Bone marrow (tissue), 2 donors: ENCODE measurements around the gene RING1.

Source experiments
- DNase-seq, 2 donors: peaks; one replicate each; lab custom pipeline; 2025; lab: John Stamatoyannopoulos, UW

RING1 gene

GRCh38 chr6:33171880-33172687 is 36.2 kb upstream of the RING1 start:
- no peak for DNase-seq

GRCh38 chr6:33172688-33173534 is 35.4 kb upstream of the RING1 start:
- DNase-seq, result no peak

GRCh38 chr6:33173535-33174180 is 34.6 kb upstream of the RING1 start:
- DNase-seq, result no peak

DNA sequence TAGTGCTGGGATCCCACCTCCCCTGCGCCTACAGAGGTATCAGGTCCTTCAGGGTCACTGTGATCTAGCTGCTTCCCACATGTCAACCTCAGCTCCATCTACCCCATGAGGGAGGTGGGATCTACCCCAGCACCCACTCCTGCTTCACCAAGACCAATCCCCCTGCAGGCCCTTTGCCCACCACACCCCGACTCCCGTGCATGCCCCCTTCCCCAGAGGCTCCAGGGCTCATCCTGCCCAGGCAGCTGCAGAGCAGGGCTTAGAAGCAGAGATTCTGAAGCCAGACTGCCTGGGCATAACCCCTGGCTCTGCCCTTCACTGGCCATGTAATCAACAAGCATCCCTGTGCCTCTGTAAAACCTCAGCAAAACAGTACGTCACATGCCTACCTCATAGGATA is 33.5 kb upstream of the RING1 start:
- DNase-seq, result no peak

DNA sequence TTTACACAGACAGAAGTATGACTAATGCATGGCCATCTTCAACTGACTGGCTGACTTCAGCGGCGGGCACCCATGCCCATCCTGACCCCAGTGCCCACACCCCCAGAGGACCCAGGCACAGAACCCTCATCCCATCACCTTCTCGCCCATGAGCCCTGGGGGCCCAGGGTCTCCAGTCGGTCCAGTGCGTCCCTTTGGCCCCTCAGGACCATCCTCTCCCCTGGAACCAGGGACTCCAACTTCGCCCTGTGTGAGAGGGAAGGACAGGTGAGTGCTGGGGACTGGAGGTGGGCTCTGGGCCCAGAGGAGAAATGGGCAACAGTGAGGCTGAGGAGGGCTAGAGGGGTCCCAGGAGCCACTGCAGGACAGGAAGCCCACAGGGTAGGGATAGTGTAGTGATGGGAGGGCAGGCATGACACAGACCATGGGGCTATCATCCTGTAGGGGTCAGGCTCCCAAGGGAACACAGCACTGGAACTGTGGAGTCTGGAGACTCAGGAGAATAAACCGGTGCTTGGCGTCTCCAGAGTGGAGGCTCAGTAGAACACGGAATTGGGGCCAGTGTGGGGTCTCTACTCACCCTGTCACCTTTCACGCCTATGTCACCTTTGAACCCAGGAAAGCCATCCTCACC is 32.7 kb upstream of the RING1 start:
- DNase-seq, result no peak

- no peak for DNase-seq
These were observed 31.4 kb upstream of the RING1 start for GRCh38 chr6:33176906-33177305.

DNA sequence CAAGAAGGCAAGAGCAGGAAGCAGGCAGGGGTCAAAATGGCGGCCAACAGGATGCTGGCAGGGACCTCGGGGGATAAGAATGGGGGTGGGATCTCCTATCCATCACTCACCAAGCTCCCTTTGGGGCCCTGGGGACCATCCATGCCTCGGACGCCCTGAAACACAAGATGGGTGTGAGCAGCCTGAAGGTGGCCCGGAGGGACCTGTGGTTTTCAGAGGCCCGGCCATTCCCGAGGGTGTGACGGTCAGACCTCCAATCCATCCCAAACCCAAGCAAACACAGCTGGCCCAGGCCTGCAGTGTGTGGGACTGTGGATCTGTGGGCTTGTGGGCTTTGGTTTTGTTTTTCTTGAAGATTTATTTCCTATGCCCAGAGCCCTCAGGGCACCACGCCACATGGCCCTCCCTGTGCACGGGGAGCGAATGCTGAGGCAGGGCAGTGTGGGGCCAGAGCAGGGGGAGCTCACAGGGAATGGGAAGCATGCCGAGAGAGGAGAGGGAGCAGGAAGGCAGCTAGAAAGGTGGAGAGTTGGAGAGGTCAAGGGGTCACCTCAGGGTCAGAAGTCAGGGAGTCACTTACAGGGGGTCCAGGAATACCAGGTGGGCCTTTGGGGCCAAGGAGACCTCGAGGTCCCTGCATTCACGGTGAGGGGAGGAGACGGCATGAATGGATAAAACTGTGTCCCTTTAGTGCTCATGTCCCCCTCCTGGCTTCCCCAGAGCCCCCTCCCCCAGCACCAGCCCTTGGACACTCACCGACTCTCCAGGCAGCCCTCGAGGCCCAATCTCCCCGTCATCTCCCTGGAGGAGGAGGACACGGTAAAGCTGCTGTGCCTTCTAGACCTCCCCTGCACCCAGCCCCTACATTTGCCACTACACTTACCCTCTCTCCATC is 30.5 kb upstream of the RING1 start:
- no peak for DNase-seq

DNA sequence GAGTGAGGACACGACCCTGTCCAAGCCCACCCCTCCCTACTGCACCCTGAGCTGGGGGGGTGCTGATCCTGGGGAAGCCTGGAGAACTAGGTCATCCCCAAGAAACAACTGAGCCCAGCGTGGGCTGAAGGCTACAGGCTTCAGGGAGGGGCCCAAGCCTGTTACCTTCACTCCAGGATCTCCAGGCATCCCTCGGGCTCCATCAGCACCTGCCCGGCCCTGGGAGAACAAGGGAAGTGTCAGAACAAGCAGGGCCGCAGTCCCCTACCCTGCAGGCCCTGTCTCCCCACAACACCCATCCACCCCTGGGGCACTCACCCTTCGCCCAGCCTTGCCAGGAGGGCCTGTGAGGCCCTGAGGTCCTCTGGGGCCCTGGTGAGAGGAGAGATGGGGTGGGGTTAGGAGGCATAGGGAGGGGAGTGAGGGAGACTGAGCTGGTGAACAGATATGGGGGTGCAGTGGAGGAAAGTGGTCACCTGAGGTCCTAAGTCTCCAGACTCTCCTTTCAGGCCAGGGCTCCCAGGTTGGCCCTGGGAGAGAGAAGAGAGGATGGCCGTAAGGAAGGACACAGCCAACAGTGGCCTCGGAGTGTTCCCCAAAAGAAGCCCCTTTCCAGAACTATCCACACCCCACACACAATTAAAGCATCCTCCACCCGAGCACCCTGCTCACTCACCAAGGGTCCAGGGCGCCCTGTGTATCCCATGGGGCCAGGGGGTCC is 29.4 kb upstream of the RING1 start:
- DNase-seq, result no peak

GRCh38 chr6:33181141-33181540 is 27.2 kb upstream of the RING1 start:
- no peak for DNase-seq

GRCh38 chr6:33183071-33183683 is 25.1 kb upstream of the RING1 start:
- DNase-seq, result peak in 1 of 2 donors; percentile 15

GRCh38 chr6:33185190-33185589 is 23.1 kb upstream of the RING1 start:
- no peak for DNase-seq

- DNase-seq, result no peak
These were observed 22.6 kb upstream of the RING1 start for GRCh38 chr6:33185654-33186187.

DNA sequence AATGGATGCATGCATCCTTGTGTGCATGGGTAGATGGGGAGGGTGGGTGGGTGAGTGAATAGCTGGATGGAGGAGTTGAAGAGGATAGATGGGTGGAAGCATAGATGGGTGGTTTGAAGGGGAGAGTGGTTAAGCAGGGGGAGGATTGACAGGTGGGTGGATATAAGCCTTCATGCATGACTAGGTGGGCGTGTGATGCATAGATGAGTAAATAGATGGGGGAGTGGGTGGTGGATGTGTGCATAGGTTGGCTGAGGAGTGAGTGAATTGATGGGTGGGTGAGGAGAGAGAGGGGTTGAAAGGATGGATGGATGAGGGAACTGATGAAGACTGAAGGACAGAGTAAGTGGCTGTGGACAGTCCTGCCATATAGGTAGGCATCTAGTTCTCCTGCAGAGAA is 20.5 kb upstream of the RING1 start:
- DNase-seq, result no peak

GRCh38 chr6:33189164-33189563 is 19.1 kb upstream of the RING1 start:
- DNase-seq, result no peak

DNA sequence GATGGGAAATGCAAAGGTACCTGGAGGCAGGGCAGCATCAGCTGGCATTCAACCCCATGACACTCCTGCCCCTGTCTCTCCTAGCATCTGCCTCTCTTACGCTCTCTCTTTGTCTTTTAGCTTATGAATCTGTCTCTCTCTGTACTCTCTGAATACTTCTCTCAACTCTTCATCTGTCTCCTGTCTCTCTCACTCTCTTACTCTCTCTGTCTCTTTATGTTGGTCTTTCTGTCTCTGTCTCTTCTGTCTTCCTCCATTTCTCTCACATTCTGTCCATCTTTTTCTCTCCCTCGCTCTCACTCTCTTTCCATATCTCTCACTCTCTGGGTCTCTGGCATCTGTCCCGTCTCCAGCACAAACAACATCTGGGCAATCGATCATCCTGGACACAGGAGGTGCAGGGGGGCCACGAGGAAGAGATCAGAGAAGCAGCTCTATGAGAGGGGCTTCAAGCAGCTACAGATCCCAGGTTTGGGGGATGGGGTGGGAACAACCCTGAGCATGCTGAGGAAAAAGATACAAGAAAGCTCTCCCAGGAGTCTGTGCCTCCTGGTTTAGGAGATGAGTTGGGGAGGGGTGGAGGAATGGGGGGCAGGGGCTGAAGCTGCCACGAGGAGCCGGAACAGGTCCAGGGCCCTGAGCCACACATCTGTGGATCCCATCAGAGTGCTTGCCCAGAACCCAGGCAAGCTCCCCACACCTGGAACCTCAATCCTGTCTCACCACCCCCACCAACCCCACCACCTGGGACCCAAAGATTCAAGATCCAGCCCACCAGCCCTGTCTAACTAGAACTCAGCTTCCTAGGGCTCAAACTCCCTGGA is 18.5 kb upstream of the RING1 start:
- no peak for DNase-seq

DNA sequence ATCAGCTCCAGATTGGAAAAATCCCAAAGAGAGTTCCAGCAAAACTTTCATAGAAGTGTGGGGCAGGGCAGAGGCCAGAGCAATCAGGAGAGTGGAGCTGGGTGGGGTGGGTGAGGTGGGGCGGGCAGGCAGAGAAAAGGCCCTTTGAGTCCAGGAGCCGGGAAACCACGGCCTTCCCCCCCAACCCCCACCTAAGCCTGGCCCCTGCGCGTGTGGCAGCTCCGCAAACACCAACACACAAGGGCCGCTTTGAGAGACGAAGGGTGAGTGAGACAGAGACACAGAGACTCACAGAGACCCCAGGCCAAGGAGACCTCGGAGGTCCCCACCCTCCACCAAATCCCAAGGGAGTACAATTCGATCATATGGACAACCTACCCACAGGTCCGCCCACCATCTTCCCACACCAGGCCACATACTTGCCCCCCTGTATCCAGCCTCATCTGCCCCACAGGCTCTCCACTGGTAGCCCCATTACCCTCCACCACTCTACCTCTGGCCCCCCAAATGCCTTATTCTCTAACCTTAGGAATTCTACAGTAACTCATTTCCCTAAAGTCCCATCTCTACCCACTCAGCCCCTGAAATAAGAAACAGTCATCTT is 17.7 kb upstream of the RING1 start:
- no peak for DNase-seq

DNA sequence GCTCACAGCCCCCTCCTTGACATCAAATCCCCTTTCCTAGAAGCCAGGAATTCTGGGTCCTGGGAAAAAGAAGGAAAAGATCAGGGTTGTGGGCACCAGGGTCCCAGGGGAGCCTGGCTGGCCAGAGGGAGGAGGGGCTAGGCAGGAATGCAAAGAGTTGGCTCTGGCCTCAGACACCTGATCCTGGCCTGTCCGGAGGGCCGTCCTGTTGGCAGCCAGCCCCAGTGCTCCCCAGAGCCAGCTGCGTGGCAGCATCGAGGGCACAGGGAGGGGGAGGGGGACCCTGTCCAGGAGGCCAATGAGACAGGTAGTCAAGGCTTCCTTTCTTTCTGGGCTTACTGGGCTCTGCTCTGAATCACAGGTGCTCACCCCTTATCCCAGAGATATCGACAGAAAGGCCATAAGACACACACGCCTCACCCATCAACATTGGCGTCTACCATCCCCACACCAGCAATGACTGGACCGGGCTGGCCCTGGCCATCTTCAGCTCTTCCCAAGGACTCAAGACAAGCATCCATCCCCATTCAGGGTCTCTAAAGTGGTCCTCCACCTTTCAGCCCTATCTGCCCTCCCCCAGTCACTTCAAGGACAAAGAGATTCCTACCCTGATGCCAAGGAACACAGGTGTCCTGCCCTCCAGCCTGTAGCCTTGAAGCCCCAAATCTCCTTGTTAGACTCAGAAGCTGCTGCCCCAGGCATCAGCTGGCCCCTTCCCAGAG is 16.8 kb upstream of the RING1 start:
- no peak for DNase-seq

DNA sequence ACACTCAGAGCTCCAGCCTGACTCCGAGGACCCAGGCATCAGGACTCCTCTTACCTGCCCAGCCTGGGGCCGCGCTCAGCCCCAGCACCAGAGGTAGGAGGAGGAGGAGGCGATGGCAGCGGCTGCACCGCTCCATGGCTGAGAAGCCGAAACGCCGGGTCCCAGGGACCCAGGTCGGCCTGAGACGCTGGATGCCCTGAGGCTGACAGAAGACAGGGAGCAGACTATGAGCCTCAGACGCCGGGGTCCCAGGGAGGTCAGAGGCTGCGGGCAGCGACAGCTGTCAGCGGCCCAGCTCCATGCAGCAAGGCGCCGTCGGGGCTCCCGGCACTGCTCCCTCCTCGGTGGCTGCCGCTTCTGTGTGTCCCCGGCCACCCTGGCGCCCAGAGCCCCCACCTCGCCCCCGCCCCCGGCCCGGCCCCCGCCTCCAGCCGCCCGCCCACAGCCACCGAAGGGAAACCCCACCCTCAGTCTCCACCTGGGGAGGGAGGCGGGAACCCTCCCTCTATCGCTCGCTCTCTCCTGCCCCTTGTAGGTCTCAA is 16.1 kb upstream of the RING1 start, which contains the start of gene COL11A2:
Gene COL11A2, minus strand, starts transcription at position 363 of the 542 bp plus-strand sequence. Its CDS starts 227 bp downstream, at position 136.
- no peak for DNase-seq
